Mucosa of descending colon (tissue), 3 donors: ENCODE data around the gene H2BK1. TPM values are rescaled to one million over a fixed set of nuclear protein-coding genes. Genes with fewer than 3 reads are reported as not detected.
A peak's percentile ranks its signal among the peaks of the same experiment; 100 is the strongest.

ENCODE experiments used
- ATAC-seq: fragments of 200-7000 bp; cut with Tn5 transposase; one replicate; pipeline ENCODE4 v1.9.1; 2020; ENCODE audit warnings: mild to moderate bottlenecking, moderate library complexity
- DNase-seq, 3 donors: peaks; one replicate each; pipeline ENCODE4 v3.0.0-alpha.2; 2020
- H3K36me3 ChIP-seq: fragments of 200-600 bp; one replicate; pipeline ENCODE4 v1.8.0; 2021; ENCODE audit warnings: low read depth, mild to moderate bottlenecking
- H3K4me1 ChIP-seq: fragments of 200-600 bp; one replicate; pipeline ENCODE4 v1.8.0; 2021; ENCODE audit warnings: low read depth, mild to moderate bottlenecking
- H3K4me3 ChIP-seq: fragments of 200-600 bp; one replicate; pipeline ENCODE4 v1.8.0; 2021; ENCODE audit warnings: mild to moderate bottlenecking
- H3K9me3 ChIP-seq: fragments of 200-600 bp; one replicate; pipeline ENCODE4 v1.8.0; 2021; ENCODE audit warnings: mild to moderate bottlenecking
- intact Hi-C, 2 donors: fragments of 100-400 bp; cut with DNase I in 1 of 2; cut with micrococcal nuclease in 1 of 2; formaldehyde crosslinking; loops; one replicate each; pipeline versions ENCODE4 v1.11.0 to v1.11.1; 2022; cut with DNase I, micrococcal nuclease
- total RNA-seq, 3 donors: library from RNA; stranded (reverse); fragmentation: NEBNext Ultra II Directional in 2 of 3; extraction: Animal tissue kit (Norgen Biotek cat#: 25700) in 2 of 3; gene quantifications; one replicate each; pipeline versions ENCODE4 v1.2.1 to v1.2.4, GENCODE V29; 2021 to 2023
- TF ChIP-seq, protein P1 (sequence below): fragments of 200-600 bp; IDR thresholded peaks from one replicate; pipeline ENCODE4 v1.8.0; 2022; ENCODE audit warnings: antibody characterized with exemption, mild to moderate bottlenecking
- donor health status: DM: no; HTN: no; CAD: no; lungs with moderate emphysema.
- donor health status: DM: no; HTN: no; CAD: no.
- donor health status: DM: no; HTN: yes; CAD: no.

H2BK1 gene
- total RNA-seq, 3 donors from 2014 or later = not detected

DNA sequence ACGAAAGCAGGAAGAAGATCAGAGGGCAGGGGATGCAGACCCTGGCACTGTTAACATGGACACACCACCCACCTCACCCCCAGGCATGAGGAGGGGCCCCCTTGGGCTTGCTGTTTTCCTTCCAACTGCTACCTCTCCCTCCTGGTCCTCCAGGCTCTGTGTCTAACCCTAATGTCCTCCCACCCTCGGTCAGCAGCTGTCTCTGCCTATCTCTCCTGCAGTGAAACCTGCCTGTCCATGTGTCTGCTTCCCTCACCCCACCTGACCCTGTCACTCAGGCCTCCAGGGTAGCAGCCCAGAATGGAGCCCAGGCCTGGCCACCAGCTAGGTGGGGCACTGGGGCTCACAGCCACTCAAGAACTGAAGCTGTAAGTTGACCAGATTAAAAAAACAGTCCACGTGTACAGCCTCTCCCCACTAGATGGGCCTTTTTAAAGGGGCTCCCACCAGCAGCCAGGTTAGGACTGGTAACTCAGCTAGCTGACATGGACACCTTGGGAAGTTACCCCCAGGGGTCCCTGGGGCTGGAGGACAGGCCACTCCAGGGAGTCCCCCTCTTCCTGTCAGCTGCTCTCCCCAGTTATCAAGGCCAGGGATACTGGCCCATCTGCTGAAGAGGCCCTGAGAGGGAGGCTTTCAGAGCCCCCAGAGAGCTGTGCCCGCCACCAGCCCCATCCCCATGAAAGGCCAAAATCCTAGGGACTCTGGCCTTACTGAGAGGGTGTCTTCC lies 36.7 kb upstream of the H2BK1 start:
- peaks cover 32% of the 10 kb centered on the region for H3K4me1 ChIP-seq
- H3K36me3 ChIP-seq = no peaks in the 10 kb centered on the region
- no peak for ATAC-seq
- no peak for DNase-seq
- TF ChIP-seq, protein P1, sequence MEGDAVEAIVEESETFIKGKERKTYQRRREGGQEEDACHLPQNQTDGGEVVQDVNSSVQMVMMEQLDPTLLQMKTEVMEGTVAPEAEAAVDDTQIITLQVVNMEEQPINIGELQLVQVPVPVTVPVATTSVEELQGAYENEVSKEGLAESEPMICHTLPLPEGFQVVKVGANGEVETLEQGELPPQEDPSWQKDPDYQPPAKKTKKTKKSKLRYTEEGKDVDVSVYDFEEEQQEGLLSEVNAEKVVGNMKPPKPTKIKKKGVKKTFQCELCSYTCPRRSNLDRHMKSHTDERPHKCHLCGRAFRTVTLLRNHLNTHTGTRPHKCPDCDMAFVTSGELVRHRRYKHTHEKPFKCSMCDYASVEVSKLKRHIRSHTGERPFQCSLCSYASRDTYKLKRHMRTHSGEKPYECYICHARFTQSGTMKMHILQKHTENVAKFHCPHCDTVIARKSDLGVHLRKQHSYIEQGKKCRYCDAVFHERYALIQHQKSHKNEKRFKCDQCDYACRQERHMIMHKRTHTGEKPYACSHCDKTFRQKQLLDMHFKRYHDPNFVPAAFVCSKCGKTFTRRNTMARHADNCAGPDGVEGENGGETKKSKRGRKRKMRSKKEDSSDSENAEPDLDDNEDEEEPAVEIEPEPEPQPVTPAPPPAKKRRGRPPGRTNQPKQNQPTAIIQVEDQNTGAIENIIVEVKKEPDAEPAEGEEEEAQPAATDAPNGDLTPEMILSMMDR = no peak
- no peaks in the 10 kb centered on the region for H3K9me3 ChIP-seq
- intact Hi-C loops = no loop called here
- no peak overlapping the region for H3K4me3 ChIP-seq

DNA sequence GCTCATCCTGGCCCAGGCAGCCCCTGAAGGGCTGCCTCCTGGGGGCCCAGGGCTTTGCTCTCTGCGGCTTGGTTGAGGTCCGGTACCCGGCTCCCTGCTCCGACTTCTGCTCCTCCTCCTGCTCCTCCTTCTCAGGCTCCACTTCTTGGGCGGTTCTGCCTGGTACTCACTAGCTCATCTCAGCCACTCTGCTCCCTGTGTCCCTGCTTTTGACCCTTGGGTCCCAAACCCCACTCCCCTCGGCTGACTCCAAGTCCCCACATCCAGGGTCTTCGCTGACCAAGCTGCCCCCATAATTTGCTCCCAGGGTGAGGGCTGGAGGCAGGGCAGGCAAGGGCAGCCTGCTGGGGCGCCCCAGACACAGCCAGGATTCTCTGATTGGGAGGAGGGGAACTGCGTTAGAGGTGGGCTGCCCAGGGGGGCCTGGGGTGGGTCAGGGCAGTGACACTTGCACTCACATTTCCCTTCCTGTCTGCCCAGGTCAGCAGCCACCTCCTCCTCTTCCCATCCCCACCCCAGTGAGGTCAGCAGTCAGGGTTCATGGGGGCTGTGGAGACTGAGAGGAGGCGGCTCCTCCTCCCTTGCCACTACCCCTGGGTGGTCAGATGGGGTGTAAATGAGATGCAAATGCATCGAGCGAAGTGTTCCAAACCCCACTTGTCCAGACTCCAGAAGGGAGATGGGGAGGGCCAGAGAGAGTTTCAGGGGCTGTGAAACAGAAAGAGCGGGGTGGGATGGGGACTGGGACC lies 36.0 kb upstream of the H2BK1 start:
- Histone ChIP-seq H3K4me3 (no peak overlapping the region), H3K36me3 (no peaks in the 10 kb centered on the region), H3K9me3 (no peaks in the 10 kb centered on the region), H3K4me1 (peaks cover 30% of the 10 kb centered on the region)
- no peak for ATAC-seq
- intact Hi-C loops = no loop called here
- DNase-seq = no peak
- TF ChIP-seq, protein P1 = no peak

DNA sequence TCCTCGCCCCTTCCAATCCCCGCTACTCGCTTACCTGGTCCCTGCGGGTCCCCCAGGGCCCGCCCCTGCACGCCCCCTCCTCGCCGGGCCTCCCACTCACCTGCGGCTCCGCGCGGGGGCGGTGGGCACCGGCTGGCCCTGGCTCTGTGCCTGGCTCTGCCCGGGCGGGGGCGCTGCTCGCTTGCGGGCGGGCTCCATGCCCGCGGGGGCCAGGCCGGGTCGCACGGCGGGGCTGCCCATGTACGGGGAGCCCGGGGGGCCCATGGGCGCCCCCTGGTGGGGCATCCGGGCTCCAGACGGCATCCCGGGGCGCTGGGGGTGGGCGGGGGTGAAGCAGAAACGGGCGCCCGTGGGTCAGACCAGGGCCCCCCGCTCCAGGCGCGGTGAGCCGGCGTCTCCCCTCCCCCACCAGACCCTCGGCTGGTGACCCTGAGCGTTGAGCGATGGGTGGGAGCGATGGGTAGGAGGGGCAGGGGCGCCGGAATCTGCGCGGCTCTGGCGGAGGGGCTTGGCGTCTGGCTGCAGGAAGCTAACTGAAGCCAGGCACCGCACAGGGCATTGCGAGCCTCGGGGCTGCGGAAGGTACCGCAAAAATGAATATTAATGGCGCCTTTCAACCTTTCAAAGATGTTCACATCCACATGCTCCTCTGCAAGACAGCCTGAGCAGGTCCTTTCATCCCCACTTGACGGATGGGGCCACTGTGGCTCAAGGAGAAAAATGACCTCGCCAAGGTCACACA lies 35.2 kb upstream of the H2BK1 start:
- Histone ChIP-seq H3K36me3 (no peaks in the 10 kb centered on the region), H3K4me1 (peaks cover 28% of the 10 kb centered on the region), H3K9me3 (no peaks in the 10 kb centered on the region), H3K4me3 (no peak overlapping the region)
- ATAC-seq = peak; percentile 46
- TF ChIP-seq, protein P1 = peak; percentile 28
- intact Hi-C loops = no loop called here
- DNase-seq = peak in 2 of 3 donors; percentile 60 to 63

DNA sequence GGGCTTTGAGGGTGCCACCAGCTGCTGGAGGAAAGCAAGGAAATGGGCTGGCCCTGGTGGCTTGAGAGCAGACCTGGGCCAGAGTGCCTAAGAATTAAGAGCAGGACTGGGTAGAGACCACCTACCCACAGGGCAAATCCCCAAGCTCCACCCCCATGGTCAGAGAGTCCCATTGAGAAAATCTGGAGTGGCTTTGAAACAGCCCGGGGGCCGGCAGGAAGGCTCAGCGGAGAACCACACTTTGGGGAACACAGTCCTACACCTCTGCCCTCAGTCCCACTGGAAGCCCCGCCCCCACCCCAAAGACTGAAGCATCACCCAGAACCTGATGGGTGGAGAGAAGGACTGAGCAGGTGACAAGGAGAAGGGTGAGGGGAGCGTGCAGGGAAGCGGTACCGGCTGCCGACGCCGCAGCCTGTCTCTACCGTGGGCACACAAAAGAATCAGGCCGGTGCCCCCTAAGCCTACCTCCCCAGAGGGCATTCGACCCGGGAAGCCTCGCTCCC lies 34.6 kb upstream of the H2BK1 start:
- no peak for ATAC-seq
- TF ChIP-seq, protein P1 = no peak
- DNase-seq = no peak
- Histone ChIP-seq H3K36me3 (no peaks in the 10 kb centered on the region), H3K9me3 (no peaks in the 10 kb centered on the region), H3K4me1 (peaks cover 28% of the 10 kb centered on the region), H3K4me3 (no peak overlapping the region)
- intact Hi-C loops = no loop called here

DNA sequence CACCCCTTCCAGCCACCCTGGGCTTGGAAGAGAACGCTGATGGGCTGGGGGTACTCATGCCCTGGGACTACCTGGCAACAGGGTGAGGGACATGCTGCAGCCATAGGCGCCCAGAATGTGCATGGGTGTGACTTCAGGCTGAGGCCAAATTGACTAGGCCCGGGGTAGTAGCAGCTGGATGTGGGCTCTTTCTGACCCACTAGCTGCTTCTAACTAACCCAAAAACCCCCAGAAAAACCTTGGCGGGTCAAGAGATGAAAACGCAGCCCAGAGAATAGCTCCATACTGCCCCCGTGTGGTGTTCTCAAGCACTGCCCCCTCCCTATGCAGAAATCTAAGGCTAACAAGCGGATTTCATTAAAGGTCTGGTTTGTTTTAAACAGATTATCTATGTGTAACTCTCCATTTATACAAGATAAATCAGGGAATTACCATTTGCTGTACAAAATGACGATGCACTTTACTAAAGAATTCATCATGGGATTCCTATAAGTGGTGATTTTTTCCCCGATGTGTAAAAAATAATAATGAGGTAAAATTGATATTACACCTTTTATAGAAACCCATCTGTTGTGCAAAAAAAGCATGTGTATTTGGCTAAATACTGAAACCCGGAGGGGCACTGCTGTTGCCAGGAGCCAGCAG lies 34.0 kb upstream of the H2BK1 start:
- no peaks in the 10 kb centered on the region for H3K9me3 ChIP-seq
- ATAC-seq (peak; percentile 50), DNase-seq (peak in 2 of 3 donors; percentile 51 to 72)
- intact Hi-C loops = no loop called here
- H3K4me1 ChIP-seq = peaks cover 26% of the 10 kb centered on the region
- TF ChIP-seq, protein P1 = peak; percentile 68
- no peak overlapping the region for H3K4me3 ChIP-seq
- H3K36me3 ChIP-seq = no peaks in the 10 kb centered on the region
